ENCODE results near the gene GRN. TPM values are rescaled to one million over a fixed set of nuclear protein-coding genes. Genes with fewer than 3 reads are reported as not detected.
"Not testable (repeated sequence)": the region's sequence is repeated elsewhere in the genome, so short reads cannot be mapped to it uniquely, and the experiment has no call there.

The GRN gene
- total RNA-seq, 1 donor: 382 TPM

DNA sequence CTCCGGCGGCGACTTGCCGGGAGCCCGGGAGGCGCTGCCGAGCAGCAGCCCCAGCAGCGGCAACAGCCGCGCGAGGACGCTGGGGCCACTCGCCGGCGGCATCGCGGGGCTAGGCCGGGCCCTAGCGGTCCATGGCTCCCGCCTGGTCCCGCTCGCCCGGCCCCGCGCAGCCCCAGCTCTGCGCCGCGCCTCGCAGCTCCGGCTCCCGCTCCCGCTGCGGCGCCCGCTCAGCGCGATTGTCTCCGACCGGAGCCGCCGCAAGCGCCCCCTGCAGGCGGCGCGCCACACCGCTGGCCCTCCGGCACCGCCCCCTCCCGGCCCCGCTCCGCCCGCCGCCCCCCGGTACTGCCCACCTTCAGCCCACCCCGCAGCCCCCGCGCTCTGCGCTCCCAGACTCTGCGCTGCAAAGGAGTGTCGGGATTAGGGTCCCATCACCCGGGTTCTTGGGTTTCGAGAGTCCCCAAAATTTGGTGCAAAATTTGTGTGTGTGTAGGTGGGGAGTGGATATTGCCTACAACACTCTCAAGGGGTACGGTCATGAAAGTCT, 18.6 kb downstream of the GRN start, which contains the start of gene FAM171A2:
TSS of gene FAM171A2 (minus strand) at position 241 of the 547 bp plus-strand sequence. CDS start at position 102, 139 bp downstream.
- Histone ChIP-seq H3K79me2 (ENCODE audit: insufficient read depth, low read length) (no peaks in the 10 kb centered on the region), H3K4me1 (ENCODE audit: insufficient read depth, low read length) (no peaks in the 10 kb centered on the region), H3K4me2 (ENCODE audit: insufficient read depth, low read length) (peak within 1 kb of the TSS; percentile 82), H3K27ac (ENCODE audit: low read depth, low read length) (no peak within 1 kb of the TSS), H3K4me3 (ENCODE audit: insufficient read depth, low read length) (peak within 1 kb of the TSS; percentile 75), H3K36me3 (ENCODE audit: insufficient read depth, low read length) (no peaks in the 10 kb centered on the region), H3K9me3 (ENCODE audit: low read depth, low read length) (no peaks in the 10 kb centered on the region), H4K20me1 (ENCODE audit: insufficient read depth, low read length) (no peaks in the 10 kb centered on the region), H3K27me3 (ENCODE audit: insufficient read depth, low read length) (peaks cover 10% of the 10 kb centered on the region), H2AFZ (ENCODE audit: low read length) (peak within 1 kb of the TSS; percentile 83)
- peak; percentile 99 for DNase-seq (ENCODE audit: insufficient read length, low spot score, missing footprints)
- TF ChIP-seq, protein P1, sequence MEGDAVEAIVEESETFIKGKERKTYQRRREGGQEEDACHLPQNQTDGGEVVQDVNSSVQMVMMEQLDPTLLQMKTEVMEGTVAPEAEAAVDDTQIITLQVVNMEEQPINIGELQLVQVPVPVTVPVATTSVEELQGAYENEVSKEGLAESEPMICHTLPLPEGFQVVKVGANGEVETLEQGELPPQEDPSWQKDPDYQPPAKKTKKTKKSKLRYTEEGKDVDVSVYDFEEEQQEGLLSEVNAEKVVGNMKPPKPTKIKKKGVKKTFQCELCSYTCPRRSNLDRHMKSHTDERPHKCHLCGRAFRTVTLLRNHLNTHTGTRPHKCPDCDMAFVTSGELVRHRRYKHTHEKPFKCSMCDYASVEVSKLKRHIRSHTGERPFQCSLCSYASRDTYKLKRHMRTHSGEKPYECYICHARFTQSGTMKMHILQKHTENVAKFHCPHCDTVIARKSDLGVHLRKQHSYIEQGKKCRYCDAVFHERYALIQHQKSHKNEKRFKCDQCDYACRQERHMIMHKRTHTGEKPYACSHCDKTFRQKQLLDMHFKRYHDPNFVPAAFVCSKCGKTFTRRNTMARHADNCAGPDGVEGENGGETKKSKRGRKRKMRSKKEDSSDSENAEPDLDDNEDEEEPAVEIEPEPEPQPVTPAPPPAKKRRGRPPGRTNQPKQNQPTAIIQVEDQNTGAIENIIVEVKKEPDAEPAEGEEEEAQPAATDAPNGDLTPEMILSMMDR (IDR thresholded peaks at IDR 0.05; ENCODE audit: extremely low read depth, low read depth, low read length): peak; percentile 25

DNA sequence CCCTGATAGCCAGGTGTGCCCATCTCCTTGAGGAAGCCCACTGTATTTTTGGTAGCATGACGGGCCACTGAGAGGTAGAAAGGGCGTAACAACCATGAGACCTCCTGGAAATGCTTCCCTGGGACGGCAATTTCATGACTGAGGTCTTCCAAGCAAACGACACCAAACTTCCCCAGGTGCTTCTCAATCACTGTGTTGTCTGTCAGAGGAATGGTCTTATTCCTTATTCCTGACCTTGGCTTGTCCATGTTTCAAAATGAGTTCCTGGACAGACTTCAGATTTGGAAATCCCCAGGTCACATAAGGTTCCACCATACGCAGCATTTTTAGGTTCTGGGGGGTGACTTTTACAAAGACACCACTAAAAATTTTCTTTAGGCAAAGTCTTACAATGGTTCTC, 19.9 kb downstream of the GRN start:
- DNase-seq (ENCODE audit: insufficient read length, low spot score, missing footprints): peak; percentile 90
- H3K9me3 ChIP-seq (ENCODE audit: low read depth, low read length); H3K4me3 ChIP-seq (ENCODE audit: insufficient read depth, low read length); H4K20me1 ChIP-seq (ENCODE audit: insufficient read depth, low read length); H3K36me3 ChIP-seq (ENCODE audit: insufficient read depth, low read length); H3K4me1 ChIP-seq (ENCODE audit: insufficient read depth, low read length); H3K79me2 ChIP-seq (ENCODE audit: insufficient read depth, low read length); H3K27ac ChIP-seq (ENCODE audit: low read depth, low read length); H2AFZ ChIP-seq (ENCODE audit: low read length); H3K4me2 ChIP-seq (ENCODE audit: insufficient read depth, low read length): not testable (repeated sequence)
- H3K27me3 ChIP-seq (ENCODE audit: insufficient read depth, low read length): peaks cover 10% of the 10 kb centered on the region

DNA sequence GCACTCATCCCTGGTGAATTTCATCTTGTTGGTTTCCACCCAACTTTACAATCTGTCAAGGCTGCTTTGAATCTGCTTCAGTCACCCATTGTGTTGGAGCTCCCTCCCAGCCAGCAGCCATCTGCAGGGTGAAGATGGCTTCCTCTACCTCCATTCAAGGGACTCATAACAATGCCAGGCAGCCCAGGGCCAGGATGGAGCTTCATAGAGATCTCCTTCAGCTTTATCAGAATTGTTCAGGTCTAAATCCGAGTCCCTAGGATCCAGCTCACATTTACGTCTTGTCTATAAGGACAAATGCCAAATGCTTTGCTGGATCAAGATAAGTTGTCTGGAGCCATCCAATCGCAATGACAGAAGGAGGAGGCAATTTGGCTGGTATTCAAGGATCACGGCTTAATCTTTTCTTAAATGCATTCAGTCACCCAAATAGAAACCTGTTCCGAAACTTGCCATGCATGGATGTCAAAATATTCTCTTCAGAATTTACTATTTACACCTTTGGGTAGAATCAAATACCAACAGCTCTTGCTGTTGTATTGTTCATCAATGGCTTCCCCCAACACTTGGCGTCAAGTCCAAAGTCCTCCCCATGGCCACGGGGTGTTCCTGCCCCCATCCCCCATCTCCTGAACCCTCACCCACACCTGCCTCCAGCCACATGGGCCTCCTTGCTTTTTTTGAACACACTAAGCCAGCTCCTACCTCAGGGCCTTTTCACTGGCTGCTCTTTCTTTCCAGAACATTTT, 22.3 kb downstream of the GRN start:
- Histone ChIP-seq H3K9me3 (ENCODE audit: low read depth, low read length) (no peaks in the 10 kb centered on the region), H3K4me3 (ENCODE audit: insufficient read depth, low read length) (no peak overlapping the region), H3K27me3 (ENCODE audit: insufficient read depth, low read length) (peaks cover 13% of the 10 kb centered on the region), H4K20me1 (ENCODE audit: insufficient read depth, low read length) (no peaks in the 10 kb centered on the region), H3K79me2 (ENCODE audit: insufficient read depth, low read length) (no peaks in the 10 kb centered on the region), H3K27ac (ENCODE audit: low read depth, low read length) (no peak overlapping the region), H2AFZ (ENCODE audit: low read length) (no peak overlapping the region), H3K4me1 (ENCODE audit: insufficient read depth, low read length) (no peaks in the 10 kb centered on the region), H3K36me3 (ENCODE audit: insufficient read depth, low read length) (no peaks in the 10 kb centered on the region), H3K4me2 (ENCODE audit: insufficient read depth, low read length) (no peak overlapping the region)
- TF ChIP-seq, protein P1 (IDR thresholded peaks at IDR 0.05; ENCODE audit: extremely low read depth, low read depth, low read length): no peak
- peak; percentile 65 for DNase-seq (ENCODE audit: insufficient read length, low spot score, missing footprints)

DNA sequence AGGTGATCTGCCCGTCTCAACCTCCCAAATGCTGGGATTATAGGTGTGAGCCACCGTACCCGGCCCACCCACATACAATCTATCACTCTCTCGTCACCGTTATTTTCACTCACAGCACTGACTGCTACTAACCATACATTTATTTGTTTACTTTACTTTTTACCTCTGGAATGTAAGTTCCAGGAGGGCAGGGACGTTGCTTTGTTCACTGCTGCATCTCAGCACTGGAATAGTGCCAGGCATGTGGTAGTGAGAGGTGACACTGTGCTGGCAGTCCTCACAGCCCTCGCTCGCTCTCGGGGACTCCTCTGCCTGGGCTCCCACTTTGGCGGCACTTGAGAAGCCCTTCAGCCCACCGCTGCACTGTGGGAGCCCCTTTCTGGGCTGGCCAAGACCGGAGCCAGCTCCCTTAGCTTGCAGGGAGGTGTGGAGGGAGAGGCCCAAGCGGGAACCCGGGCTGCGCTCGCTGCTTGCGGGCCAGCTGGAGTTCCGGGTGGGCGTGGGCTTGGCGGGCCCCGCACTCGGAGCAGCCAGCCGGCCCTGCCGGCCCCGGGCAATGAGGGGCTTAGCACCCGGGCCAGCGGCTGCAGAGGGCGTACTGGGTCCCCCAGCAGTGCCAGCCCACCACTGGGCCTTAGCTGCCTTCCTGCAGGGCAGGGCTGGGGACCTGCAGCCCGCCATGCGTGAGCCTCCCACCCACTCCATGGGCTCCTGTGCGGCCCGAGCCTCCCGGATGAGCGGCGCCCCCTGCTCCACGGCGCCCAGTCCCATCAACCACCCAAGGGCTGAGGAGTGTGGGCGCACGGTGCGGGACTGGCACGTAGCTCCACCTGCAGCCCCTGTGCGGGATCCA, 23.5 kb downstream of the GRN start:
- not testable (repeated sequence) for H3K4me2 ChIP-seq (ENCODE audit: insufficient read depth, low read length); H4K20me1 ChIP-seq (ENCODE audit: insufficient read depth, low read length); H3K9me3 ChIP-seq (ENCODE audit: low read depth, low read length); H3K27ac ChIP-seq (ENCODE audit: low read depth, low read length); H3K36me3 ChIP-seq (ENCODE audit: insufficient read depth, low read length); H3K4me1 ChIP-seq (ENCODE audit: insufficient read depth, low read length); H3K79me2 ChIP-seq (ENCODE audit: insufficient read depth, low read length); H2AFZ ChIP-seq (ENCODE audit: low read length); H3K4me3 ChIP-seq (ENCODE audit: insufficient read depth, low read length)
- DNase-seq (ENCODE audit: insufficient read length, low spot score, missing footprints): peak; percentile 48
- H3K27me3 ChIP-seq (ENCODE audit: insufficient read depth, low read length): peaks cover 13% of the 10 kb centered on the region

DNA sequence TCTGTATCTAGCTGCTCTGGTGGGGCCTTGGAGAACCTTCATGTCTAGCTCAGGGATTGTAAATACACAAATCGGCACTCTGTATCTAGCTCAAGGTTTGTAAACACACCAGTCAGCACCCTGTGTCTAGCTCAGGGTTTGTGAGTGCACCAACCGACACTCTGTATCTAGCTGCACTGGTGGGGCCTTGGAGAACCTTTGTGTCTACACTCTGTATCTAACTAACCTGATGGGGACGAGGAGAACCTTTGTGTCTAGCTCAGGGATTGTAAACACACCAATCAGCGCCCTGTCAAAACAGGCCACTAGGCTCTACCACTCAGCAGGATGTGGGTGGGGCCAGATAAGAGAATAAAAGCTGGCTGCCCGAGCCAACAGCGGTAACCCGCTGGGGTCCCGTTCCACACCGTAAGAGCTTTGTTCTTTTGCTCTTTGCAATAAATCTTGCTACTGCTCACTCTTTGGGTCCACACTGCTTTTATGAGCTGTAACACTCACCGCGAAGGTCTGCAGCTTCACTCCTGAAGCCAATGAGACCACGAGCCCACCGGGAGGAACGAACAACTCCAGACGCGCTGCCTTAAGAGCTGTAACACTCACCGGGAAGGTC, 24.4 kb downstream of the GRN start:
- H3K79me2 ChIP-seq (ENCODE audit: insufficient read depth, low read length); DNase-seq (ENCODE audit: insufficient read length, low spot score, missing footprints); H3K4me1 ChIP-seq (ENCODE audit: insufficient read depth, low read length); H3K36me3 ChIP-seq (ENCODE audit: insufficient read depth, low read length); H3K4me3 ChIP-seq (ENCODE audit: insufficient read depth, low read length); H3K9me3 ChIP-seq (ENCODE audit: low read depth, low read length); H3K4me2 ChIP-seq (ENCODE audit: insufficient read depth, low read length); H2AFZ ChIP-seq (ENCODE audit: low read length); H3K27ac ChIP-seq (ENCODE audit: low read depth, low read length); H4K20me1 ChIP-seq (ENCODE audit: insufficient read depth, low read length): not testable (repeated sequence)
- peaks cover 17% of the 10 kb centered on the region for H3K27me3 ChIP-seq (ENCODE audit: insufficient read depth, low read length)
